ENCODE data around the gene FAM186B. TPM values are rescaled to one million over a fixed set of nuclear protein-coding genes. Genes with fewer than 3 reads are reported as not detected.

FAM186B gene
- total and polyA plus RNA-seq, 2 experiments from 2014 or later, result 0.21 to 0.38 TPM

DNA sequence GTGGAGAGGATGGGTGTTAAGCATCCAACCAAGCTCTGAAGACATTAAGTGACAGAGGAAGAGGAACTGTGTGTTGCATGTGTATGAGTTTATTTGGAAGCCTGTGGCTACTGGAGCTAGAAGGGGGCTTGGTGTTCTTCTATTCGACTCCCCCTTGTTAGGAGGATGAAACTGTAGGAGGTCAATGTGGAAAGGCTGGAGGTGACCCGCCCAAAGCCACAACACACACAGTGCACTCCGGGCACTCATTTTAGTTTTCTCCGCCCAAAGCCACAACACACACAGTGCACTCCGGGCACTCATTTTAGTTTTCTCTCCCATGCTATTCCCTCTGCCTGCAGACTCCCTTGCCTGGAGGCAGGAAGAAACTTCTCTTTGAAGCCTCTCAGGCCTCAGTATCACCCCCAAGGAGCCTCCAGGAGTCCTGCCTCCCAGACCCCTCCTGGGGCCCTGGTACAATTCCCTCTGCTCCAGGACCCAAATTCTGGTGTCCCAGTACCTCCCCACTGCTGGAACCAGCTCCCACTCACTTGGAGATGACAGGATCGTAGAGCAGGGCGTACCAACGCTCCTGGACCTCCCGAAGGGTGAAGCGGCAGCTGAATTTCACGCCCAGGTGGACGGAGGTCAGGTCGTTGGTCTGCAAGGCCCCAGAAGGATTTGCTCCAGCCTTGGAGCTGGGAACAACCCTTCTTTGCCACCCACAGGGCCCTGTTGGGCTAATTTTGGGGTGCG lies 41.3 kb downstream of the FAM186B start:
- TF ChIP-seq ZNF114 (CRISPR knock-in tag; IDR thresholded peaks at IDR 0.05) (no peak), POLR2AphosphoS5 (IDR thresholded peaks at IDR 0.05; ENCODE audit: low read depth) (no peak), EZH2phosphoT487 (IDR thresholded peaks at IDR 0.05; ENCODE audit: unreplicated experiment) (no peak), JUNB (IDR thresholded peaks at IDR 0.05; ENCODE audit: unreplicated experiment) (no peak), STAT1 (IDR thresholded peaks at IDR 0.05; ENCODE audit: unreplicated experiment) (no peak), NANOG (IDR thresholded peaks at IDR 0.05; ENCODE audit: borderline replicate concordance) (no peak), CREB1 (CRISPR knock-in tag; IDR thresholded peaks at IDR 0.05; ENCODE audit: low read depth) (no peak), ZNF462 (CRISPR knock-in tag; IDR thresholded peaks at IDR 0.05) (no peak)
- TF ChIP-seq, protein P1, sequence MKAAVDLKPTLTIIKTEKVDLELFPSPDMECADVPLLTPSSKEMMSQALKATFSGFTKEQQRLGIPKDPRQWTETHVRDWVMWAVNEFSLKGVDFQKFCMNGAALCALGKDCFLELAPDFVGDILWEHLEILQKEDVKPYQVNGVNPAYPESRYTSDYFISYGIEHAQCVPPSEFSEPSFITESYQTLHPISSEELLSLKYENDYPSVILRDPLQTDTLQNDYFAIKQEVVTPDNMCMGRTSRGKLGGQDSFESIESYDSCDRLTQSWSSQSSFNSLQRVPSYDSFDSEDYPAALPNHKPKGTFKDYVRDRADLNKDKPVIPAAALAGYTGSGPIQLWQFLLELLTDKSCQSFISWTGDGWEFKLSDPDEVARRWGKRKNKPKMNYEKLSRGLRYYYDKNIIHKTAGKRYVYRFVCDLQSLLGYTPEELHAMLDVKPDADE (IDR thresholded peaks at IDR 0.05), result no peak
- TF ChIP-seq, protein P2, sequence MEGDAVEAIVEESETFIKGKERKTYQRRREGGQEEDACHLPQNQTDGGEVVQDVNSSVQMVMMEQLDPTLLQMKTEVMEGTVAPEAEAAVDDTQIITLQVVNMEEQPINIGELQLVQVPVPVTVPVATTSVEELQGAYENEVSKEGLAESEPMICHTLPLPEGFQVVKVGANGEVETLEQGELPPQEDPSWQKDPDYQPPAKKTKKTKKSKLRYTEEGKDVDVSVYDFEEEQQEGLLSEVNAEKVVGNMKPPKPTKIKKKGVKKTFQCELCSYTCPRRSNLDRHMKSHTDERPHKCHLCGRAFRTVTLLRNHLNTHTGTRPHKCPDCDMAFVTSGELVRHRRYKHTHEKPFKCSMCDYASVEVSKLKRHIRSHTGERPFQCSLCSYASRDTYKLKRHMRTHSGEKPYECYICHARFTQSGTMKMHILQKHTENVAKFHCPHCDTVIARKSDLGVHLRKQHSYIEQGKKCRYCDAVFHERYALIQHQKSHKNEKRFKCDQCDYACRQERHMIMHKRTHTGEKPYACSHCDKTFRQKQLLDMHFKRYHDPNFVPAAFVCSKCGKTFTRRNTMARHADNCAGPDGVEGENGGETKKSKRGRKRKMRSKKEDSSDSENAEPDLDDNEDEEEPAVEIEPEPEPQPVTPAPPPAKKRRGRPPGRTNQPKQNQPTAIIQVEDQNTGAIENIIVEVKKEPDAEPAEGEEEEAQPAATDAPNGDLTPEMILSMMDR (conservative IDR thresholded peaks at IDR 0.05; ENCODE audit: low read depth in 2 of 2), result no peak
- H3K9me3 Mint-ChIP-seq, result no peaks in the 10 kb centered on the region; the same call in 2 of the 3 replicates
- DNase-seq (ENCODE audit: low spot score) (no peak), ATAC-seq (no peak)
- peaks cover 25% of the 10 kb centered on the region for H3K36me3 ChIP-seq (ENCODE audit: insufficient read depth)
- H2AFZ ChIP-seq, result no peak overlapping the region
- no peaks in the 10 kb centered on the region for H3K9me2 ChIP-seq (ENCODE audit: insufficient read depth)
- H3K36me3 Mint-ChIP-seq (ENCODE audit: low read depth), result peaks cover 61% of the 10 kb centered on the region
- no peak overlapping the region for H3K27ac ChIP-seq (ENCODE audit: low read depth)
- peaks cover 4% of the 10 kb centered on the region; the same call in 1 of the 2 replicates for H3F3A ChIP-seq (replicated peaks; ENCODE audit: low read depth)
- 0 out of 3 replicates have a peak, but pooled peaks cover 3% of the 10 kb centered on the region for H3K4me1 Mint-ChIP-seq
- H3K4me3 ChIP-seq, result no peak overlapping the region
- H3K27me3 Mint-ChIP-seq (ENCODE audit: insufficient read depth, low read depth, poor library complexity), result peaks cover 16% of the 10 kb centered on the region
- H4K20me1 ChIP-seq (replicated peaks; ENCODE audit: insufficient read depth), result no peaks in the 10 kb centered on the region
- H3K4me3 Mint-ChIP-seq, result no peak overlapping the region
- H3K27ac Mint-ChIP-seq, result no peak overlapping the region; the same call in 1 of the 2 replicates
- H3K4me2 ChIP-seq, result no peak overlapping the region
- no peaks in the 10 kb centered on the region for H3K27me3 ChIP-seq (ENCODE audit: insufficient read depth)
- peaks cover 6% of the 10 kb centered on the region for H3K4me1 ChIP-seq (ENCODE audit: insufficient read depth)
- H3K79me2 ChIP-seq (replicated peaks; ENCODE audit: insufficient read depth), result peaks cover 19% of the 10 kb centered on the region

Data from GM23338 (cell line).